ENCODE data around the gene MOB1B. TPM values are rescaled to one million over a fixed set of nuclear protein-coding genes. Genes with fewer than 3 reads are reported as not detected.

Gene MOB1B
- total and polyA plus RNA-seq, 9 donors = 6.4 to 25.7 (median 17.6) TPM

DNA sequence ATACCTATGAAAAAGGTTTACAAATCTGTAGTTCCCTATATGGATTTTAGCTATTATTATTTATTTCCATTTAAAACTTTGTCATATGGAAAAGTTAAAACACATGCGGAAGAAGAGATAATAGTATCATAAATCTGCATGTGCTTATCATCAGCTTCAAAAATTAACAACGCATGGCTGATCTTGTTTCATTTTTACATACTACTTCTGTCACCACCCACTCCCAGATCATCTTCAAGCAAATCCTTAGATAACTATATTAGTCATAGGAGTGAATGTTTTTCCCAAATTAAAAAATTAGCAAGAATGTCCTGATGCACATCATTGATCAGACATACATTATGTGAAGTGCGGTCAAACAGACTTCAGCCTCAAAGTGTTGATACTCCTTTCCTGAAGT, 24.6 kb upstream of the MOB1B start:
- Histone ChIP-seq H3K4me1 (ENCODE audit: insufficient read depth) (no peaks in the 10 kb centered on the region), H3K9me3 (no peaks in the 10 kb centered on the region), H3K27me3 (no peaks in the 10 kb centered on the region), H3K4me3 (no peak overlapping the region), H3K36me3 (no peaks in the 10 kb centered on the region), H3K27ac (no peak overlapping the region)
- no peak for DNase-seq
- WGBS, 3 donors = 53 to 68% (median 64%) methylated on average over 3 of the region's 3 CpGs
- intact Hi-C loops (cut with DNase I) = no loop called here
- TF ChIP-seq EP300 (IDR thresholded peaks at IDR 0.05) = no peak
- TF ChIP-seq, protein P1, sequence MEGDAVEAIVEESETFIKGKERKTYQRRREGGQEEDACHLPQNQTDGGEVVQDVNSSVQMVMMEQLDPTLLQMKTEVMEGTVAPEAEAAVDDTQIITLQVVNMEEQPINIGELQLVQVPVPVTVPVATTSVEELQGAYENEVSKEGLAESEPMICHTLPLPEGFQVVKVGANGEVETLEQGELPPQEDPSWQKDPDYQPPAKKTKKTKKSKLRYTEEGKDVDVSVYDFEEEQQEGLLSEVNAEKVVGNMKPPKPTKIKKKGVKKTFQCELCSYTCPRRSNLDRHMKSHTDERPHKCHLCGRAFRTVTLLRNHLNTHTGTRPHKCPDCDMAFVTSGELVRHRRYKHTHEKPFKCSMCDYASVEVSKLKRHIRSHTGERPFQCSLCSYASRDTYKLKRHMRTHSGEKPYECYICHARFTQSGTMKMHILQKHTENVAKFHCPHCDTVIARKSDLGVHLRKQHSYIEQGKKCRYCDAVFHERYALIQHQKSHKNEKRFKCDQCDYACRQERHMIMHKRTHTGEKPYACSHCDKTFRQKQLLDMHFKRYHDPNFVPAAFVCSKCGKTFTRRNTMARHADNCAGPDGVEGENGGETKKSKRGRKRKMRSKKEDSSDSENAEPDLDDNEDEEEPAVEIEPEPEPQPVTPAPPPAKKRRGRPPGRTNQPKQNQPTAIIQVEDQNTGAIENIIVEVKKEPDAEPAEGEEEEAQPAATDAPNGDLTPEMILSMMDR (IDR thresholded peaks at IDR 0.05) = no peak
- no peak for TF ChIP-seq POLR2A (IDR thresholded peaks at IDR 0.05)

DNA sequence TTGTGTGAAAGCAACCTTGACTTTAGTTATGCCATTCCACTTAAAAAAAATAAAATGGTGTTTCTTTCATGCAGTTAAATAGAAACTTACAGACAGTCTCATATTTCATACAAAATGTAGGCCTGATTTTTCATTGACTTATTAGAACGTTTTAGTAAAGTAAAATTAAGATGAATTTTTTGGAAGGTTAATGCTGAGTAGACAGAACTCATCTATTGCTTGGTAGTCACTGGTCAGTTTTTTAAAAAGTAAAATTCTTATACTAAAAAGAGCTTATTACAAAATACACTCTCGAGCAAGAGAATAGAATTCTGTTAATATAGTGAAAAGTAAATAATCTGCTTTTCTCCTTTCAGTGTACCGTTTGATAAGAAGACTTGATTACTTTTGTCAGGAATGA, 21.4 kb upstream of the MOB1B start:
- 19 to 41% (median 28%) methylated on average over 3 of the region's 3 CpGs for WGBS, 3 donors
- intact Hi-C loops (cut with DNase I) = no loop called here
- TF ChIP-seq POLR2A (IDR thresholded peaks at IDR 0.05) = no peak
- TF ChIP-seq EP300 (IDR thresholded peaks at IDR 0.05) = no peak
- TF ChIP-seq, protein P1 (IDR thresholded peaks at IDR 0.05) = no peak
- Histone ChIP-seq H3K4me3 (no peak overlapping the region), H3K27me3 (no peaks in the 10 kb centered on the region), H3K9me3 (no peaks in the 10 kb centered on the region), H3K4me1 (ENCODE audit: insufficient read depth) (no peaks in the 10 kb centered on the region), H3K36me3 (no peaks in the 10 kb centered on the region), H3K27ac (no peak overlapping the region)
- no peak for DNase-seq

DNA sequence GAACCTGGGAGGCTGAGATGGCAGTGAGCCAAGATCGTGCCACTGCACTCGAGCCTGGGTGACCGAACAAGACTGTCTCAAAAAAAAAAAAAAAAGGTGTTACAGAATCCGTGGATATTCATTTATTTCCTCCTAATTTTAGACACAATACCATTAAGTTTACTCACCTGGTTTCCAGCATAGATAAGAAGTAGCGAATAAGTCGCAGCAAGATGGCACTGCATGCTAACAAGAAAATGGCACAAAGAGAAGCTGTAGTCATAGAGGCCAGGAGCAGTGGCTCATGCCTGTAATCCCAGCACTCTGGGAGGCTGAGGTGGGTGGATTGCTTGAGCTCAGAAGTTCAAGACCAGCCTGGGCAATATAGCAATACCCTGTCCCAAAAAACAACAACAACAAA, 17.0 kb upstream of the MOB1B start:
- TF ChIP-seq POLR2A (IDR thresholded peaks at IDR 0.05) (no peak), EP300 (IDR thresholded peaks at IDR 0.05) (no peak)
- TF ChIP-seq, protein P1 (IDR thresholded peaks at IDR 0.05) = no peak
- H3K9me3 ChIP-seq = no peaks in the 10 kb centered on the region
- no peak overlapping the region for H3K27ac ChIP-seq
- 65 to 70% (median 66%) methylated on average over 6 of the region's 6 CpGs for WGBS, 3 donors
- no peaks in the 10 kb centered on the region for H3K27me3 ChIP-seq
- no peaks in the 10 kb centered on the region for H3K36me3 ChIP-seq
- no peak for DNase-seq
- no peaks in the 10 kb centered on the region for H3K4me1 ChIP-seq (ENCODE audit: insufficient read depth)
- intact Hi-C loops (cut with DNase I) = no loop called here
- H3K4me3 ChIP-seq = no peak overlapping the region

DNA sequence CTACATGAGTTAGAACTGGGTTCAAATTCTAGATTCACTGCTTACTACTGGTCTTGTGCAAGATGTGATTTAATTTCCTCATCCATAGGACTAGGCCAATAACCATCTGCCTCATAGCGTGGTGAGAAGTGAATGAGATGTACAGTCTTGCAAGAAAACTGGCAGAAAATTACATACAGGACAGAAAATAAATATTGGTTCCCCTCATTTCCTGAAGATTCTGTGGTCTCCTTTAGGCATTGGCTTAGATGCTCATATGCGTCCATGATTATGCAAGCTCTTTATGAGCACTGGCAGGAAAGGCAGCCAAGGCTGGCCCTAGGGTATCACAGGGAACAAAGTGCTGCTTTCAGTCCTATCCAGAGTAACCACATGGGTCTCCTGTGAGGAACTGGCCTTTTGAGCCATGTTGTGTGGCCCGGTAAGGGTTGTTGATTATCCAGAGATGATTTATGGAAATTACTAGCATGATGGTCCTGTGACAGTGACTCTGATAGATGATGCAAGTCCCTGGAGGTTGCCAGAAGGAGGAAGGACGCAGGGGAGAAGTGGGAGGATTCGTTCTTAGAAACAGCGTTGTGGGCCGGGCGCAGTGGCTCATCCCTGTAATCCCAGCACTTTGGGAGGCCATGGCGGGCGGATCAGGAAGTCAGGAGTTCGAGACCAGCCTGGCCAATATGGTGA, 9.9 kb upstream of the MOB1B start:
- Histone ChIP-seq H3K27me3 (no peaks in the 10 kb centered on the region), H3K9me3 (no peaks in the 10 kb centered on the region), H3K36me3 (no peaks in the 10 kb centered on the region), H3K4me3 (no peak overlapping the region), H3K4me1 (ENCODE audit: insufficient read depth) (peaks cover 8% of the 10 kb centered on the region), H3K27ac (no peak overlapping the region)
- no peak for TF ChIP-seq EP300 (IDR thresholded peaks at IDR 0.05)
- TF ChIP-seq, protein P1 (IDR thresholded peaks at IDR 0.05) = no peak
- TF ChIP-seq POLR2A (IDR thresholded peaks at IDR 0.05) = no peak
- intact Hi-C loops (cut with DNase I) = loop anchor here in 1 of 4 donors (5.0 kb wide), 1 partner anchor 35 kb away; no protein-coding TSS in a partner anchor
- DNase-seq = no peak
- 94 to 95% (median 94%) methylated on average over 11 of the region's 11 CpGs for WGBS, 3 donors
